GM10266 (cell line): ENCODE measurements around the gene PC.

ENCODE experiments used
- DNase-seq: peaks from one replicate; pipeline ENCODE4 v3.0.0; 2012; ENCODE audit errors: extremely low spot score
- CTCF ChIP-seq: IDR thresholded peaks from 2 replicates; pipeline ENCODE4 v1.5.1; 2012; ENCODE audit warnings: mild to moderate bottlenecking, low read depth; ENCODE audit not compliant: control insufficient read depth, insufficient read depth; ENCODE audit errors: missing control alignments

The PC gene

GRCh38 chr11:66877588-66878385, 80.4 kb downstream of the PC start:
- DNase-seq, result no peak
- no peak for TF ChIP-seq CTCF

DNA sequence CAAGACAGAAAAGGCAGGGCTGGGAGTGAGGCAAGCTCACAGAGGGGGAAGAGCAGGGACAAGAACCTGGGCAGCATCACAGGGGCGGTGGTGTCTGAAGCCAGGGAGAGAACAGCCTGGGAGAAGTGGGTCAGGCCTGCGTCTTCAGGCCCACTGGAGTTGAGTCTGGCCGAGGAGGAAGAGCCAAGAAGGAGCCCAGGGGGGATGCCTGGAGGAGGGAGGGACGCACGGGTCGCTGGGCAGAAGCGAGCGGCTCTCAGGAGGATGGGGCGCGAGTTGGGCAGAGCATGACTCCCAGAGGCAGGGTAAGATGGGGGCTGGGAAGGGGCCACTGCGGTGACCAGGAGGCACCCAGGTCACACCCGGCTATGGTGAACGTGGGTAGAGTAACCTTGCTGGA, 82.8 kb downstream of the PC start:
- no peak for TF ChIP-seq CTCF
- no peak for DNase-seq

- TF ChIP-seq CTCF, result no peak
- no peak for DNase-seq
Observed at GRCh38 chr11:66874232-66874631, 84.0 kb downstream of the PC start.

- no peak for DNase-seq
- TF ChIP-seq CTCF, result no peak
Observed at GRCh38 chr11:66871521-66871901, 86.7 kb downstream of the PC start.

GRCh38 chr11:66870616-66871520, 87.3 kb downstream of the PC start:
- DNase-seq, result no peak
- TF ChIP-seq CTCF, result no peak

- no peak for DNase-seq
Observed at GRCh38 chr11:66870131-66870530, 88.1 kb downstream of the PC start.

More at GRCh38 chr11:66870131-66870530, 88.1 kb downstream of the PC start:
- TF ChIP-seq CTCF, result no peak
